ENCODE data around the gene MAB21L2. TPM values are rescaled to one million over a fixed set of nuclear protein-coding genes. Genes with fewer than 3 reads are reported as not detected.

MAB21L2 gene
- total and polyA plus RNA-seq, 9 donors = 0.10 TPM; not detected in 8

DNA sequence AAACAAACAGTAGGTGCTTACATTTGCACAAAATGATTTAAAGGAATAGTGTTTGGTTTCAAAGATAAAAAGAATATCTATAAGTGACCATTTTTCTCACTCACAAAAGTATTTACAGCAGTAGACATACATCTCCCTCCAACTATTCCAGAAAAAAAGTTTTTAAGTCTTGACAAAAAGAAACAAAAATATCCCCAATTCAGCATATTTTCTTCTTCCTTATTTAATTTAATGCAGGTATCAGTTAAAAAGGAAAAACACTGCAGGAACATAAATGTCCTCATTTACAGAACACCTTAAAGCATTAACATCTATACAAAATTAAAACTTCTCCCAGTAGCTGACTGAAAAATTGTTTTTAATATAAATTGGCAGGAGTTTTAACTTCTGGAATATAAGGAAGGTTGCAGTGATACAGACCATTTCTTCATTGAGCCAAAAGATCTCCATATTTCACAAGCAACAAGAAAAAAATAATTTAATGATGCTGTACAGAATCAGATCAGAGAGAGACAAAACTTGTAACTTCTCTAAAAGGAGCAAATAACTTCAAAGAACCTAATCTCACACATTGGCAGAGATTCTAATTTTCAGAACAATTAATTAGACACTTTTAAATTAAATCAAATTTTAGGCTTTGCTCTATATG, 4.3 kb downstream of the MAB21L2 start:
- intact Hi-C loops (cut with DNase I) = no loop called here
- TF ChIP-seq EP300 (IDR thresholded peaks at IDR 0.05) (no peak), POLR2A (IDR thresholded peaks at IDR 0.05) (no peak)
- TF ChIP-seq, protein P1, sequence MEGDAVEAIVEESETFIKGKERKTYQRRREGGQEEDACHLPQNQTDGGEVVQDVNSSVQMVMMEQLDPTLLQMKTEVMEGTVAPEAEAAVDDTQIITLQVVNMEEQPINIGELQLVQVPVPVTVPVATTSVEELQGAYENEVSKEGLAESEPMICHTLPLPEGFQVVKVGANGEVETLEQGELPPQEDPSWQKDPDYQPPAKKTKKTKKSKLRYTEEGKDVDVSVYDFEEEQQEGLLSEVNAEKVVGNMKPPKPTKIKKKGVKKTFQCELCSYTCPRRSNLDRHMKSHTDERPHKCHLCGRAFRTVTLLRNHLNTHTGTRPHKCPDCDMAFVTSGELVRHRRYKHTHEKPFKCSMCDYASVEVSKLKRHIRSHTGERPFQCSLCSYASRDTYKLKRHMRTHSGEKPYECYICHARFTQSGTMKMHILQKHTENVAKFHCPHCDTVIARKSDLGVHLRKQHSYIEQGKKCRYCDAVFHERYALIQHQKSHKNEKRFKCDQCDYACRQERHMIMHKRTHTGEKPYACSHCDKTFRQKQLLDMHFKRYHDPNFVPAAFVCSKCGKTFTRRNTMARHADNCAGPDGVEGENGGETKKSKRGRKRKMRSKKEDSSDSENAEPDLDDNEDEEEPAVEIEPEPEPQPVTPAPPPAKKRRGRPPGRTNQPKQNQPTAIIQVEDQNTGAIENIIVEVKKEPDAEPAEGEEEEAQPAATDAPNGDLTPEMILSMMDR (IDR thresholded peaks at IDR 0.05) = no peak

DNA sequence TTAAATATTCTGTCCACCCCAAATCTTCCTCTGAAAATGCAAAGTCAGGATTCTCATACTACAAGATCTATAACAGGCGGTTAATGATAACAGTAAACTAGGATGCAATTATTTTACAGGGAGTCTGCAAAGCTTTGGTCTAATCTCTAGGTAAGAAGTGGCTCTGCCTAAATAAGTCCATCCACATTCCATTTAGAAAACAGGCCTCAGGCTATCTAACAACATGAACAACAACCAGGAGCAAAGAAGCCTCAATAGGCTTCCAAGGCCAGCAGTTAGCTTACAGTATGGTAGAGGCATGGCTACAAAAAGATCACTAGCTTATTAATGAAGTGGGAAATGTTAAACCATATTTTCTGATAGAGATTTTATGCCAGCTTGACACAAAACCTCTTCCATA, 6.4 kb downstream of the MAB21L2 start:
- TF ChIP-seq, protein P1 (IDR thresholded peaks at IDR 0.05) = no peak
- TF ChIP-seq EP300 (IDR thresholded peaks at IDR 0.05) (no peak), POLR2A (IDR thresholded peaks at IDR 0.05) (no peak)
- H3K27ac ChIP-seq = no peak overlapping the region
- intact Hi-C loops (cut with DNase I) = no loop called here
- H3K4me3 ChIP-seq = no peak overlapping the region
- DNase-seq = no peak
- WGBS, 3 donors = 96 to 100% (median 97%) methylated on average over 1 of the region's 1 CpG
- no peaks in the 10 kb centered on the region for H3K36me3 ChIP-seq
- H3K4me1 ChIP-seq (ENCODE audit: insufficient read depth) = no peaks in the 10 kb centered on the region
- no peaks in the 10 kb centered on the region for H3K9me3 ChIP-seq
- no peaks in the 10 kb centered on the region for H3K27me3 ChIP-seq

More for the DNA sequence above, 4.3 kb downstream of the MAB21L2 start:
- Histone ChIP-seq H3K27me3 (no peaks in the 10 kb centered on the region), H3K4me1 (ENCODE audit: insufficient read depth) (no peaks in the 10 kb centered on the region), H3K36me3 (no peaks in the 10 kb centered on the region), H3K9me3 (no peaks in the 10 kb centered on the region), H3K4me3 (no peak overlapping the region), H3K27ac (no peak overlapping the region)
- no peak for DNase-seq

DNA sequence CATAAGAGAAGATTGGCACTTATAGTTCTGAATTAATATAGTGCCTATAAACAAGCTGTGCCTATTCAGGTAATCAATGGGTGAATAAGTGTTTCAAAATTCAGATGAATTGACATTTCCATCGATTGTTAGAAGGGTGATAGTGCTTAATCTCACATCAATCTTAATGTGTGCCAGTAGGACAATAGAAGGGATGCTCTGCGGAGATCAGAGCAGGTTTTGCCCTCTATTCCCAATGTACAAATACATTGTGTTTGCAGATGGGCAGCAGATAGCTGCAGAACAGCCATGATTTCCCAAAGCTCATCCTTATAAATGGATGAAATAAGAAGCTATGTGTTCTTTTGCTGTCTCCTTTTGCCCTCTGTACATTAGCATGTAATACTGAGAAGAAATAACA, 7.2 kb downstream of the MAB21L2 start:
- DNase-seq = no peak
- H3K9me3 ChIP-seq = no peaks in the 10 kb centered on the region
- no peaks in the 10 kb centered on the region for H3K27me3 ChIP-seq
- no peaks in the 10 kb centered on the region for H3K36me3 ChIP-seq
- TF ChIP-seq POLR2A (IDR thresholded peaks at IDR 0.05) = no peak
- no peak for TF ChIP-seq EP300 (IDR thresholded peaks at IDR 0.05)
- TF ChIP-seq, protein P1 (IDR thresholded peaks at IDR 0.05) = no peak
- no peak overlapping the region for H3K27ac ChIP-seq
- WGBS, 3 donors = 91 to 96% (median 94%) methylated on average over 2 of the region's 2 CpGs
- H3K4me3 ChIP-seq = no peak overlapping the region
- H3K4me1 ChIP-seq (ENCODE audit: insufficient read depth) = no peaks in the 10 kb centered on the region
- intact Hi-C loops (cut with DNase I) = no loop called here

DNA sequence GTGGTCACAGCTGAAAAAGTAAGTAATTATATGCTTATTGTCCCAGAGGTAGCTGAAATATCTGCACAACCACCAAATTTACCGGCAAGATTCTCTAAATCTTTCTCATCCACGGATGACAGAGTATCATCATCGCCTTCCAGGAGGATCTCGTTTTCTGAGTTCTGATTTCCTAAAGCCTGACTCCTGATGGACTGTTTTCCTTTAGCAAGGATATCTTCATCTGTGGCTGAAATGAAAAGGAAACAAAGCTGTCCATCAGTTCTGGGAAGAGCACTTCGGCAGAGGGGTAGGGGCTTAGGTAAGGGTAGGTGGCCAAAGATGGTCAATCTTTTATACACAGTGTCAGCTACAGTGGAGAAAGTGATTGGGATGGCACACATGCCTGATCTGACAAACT, 8.7 kb downstream of the MAB21L2 start:
- TF ChIP-seq, protein P1 (IDR thresholded peaks at IDR 0.05) = no peak
- TF ChIP-seq EP300 (IDR thresholded peaks at IDR 0.05) = no peak
- TF ChIP-seq POLR2A (IDR thresholded peaks at IDR 0.05) = no peak
- Histone ChIP-seq H3K36me3 (no peaks in the 10 kb centered on the region), H3K4me1 (ENCODE audit: insufficient read depth) (no peaks in the 10 kb centered on the region), H3K9me3 (no peaks in the 10 kb centered on the region), H3K27me3 (no peaks in the 10 kb centered on the region), H3K27ac (no peak overlapping the region), H3K4me3 (no peak overlapping the region)
- no peak for DNase-seq
- WGBS, 3 donors = 93 to 95% (median 94%) methylated on average over 5 of the region's 5 CpGs
- intact Hi-C loops (cut with DNase I) = no loop called here
